PC-9 (cell line): Measurements from ENCODE around the gene CAPN14. TPM values are rescaled to one million over a fixed set of nuclear protein-coding genes. Genes with fewer than 3 reads are reported as not detected.

Source experiments
- BruUV-seq: library from RNA; stranded (reverse); fragments of 400-500 nt; replicated peaks from 2 replicates; lab custom pipeline; 2021; lab: Mats Ljungman, UMichigan
- CTCF ChIA-PET: fragments of 300-600 bp; sonication (Branson Sonifier 250); formaldehyde crosslinking; loops from one replicate; lab custom pipeline; 2022; ENCODE audit warnings: antibody characterized with exemption; lab: Charles Lee
- POLR2A ChIA-PET: fragments of 300-600 bp; sonication (Branson Sonifier 250); formaldehyde crosslinking; loops from one replicate; lab custom pipeline; 2022; ENCODE audit warnings: antibody characterized with exemption; ENCODE audit not compliant: unreplicated experiment; lab: Charles Lee
- DNase-seq, 2 experiments: peaks; one replicate each; pipeline versions ENCODE4 v3.0.0 to v3.0.0-alpha.2; 2015 to 2022; ENCODE audit warnings: mixed read lengths in 1 of 2
- H2AFZ ChIP-seq: fragments of 200-600 bp; sonication (generic); 2 replicates; pipeline ENCODE4 v1.8.1; 2017; ENCODE audit warnings: antibody characterized with exemption
- H3F3A ChIP-seq: fragments of 200-600 bp; sonication (generic); 2 replicates; pipeline ENCODE4 v1.8.1; 2017; ENCODE audit warnings: antibody characterized with exemption, mild to moderate bottlenecking, low read depth; ENCODE audit not compliant: insufficient read depth
- H3K27ac ChIP-seq: fragments of 200-600 bp; sonication (generic); 2 replicates; pipeline ENCODE4 v1.6.1; 2016; ENCODE audit warnings: mixed run types
- H3K27me3 ChIP-seq: fragments of 200-600 bp; sonication (generic); 2 replicates; pipeline ENCODE4 v1.6.1; 2016; ENCODE audit warnings: low read depth, mixed run types; ENCODE audit not compliant: insufficient read depth
- H3K36me3 ChIP-seq: fragments of 200-600 bp; sonication (generic); 2 replicates; pipeline ENCODE4 v1.6.1; 2016; ENCODE audit warnings: low read depth, mixed run types
- H3K4me1 ChIP-seq: fragments of 200-600 bp; sonication (generic); replicated peaks from 2 replicates; pipeline ENCODE4 v1.6.1; 2016; ENCODE audit warnings: mixed run types; ENCODE audit not compliant: insufficient read depth
- H3K4me2 ChIP-seq: fragments of 200-600 bp; sonication (generic); 2 replicates; pipeline ENCODE4 v1.6.1; 2017; ENCODE audit warnings: mixed run types
- H3K4me3 ChIP-seq: fragments of 200-600 bp; sonication (generic); 2 replicates; pipeline ENCODE4 v1.6.1; 2016; ENCODE audit warnings: mixed run types
- H3K79me2 ChIP-seq: fragments of 200-600 bp; sonication (generic); 2 replicates; pipeline ENCODE4 v1.6.1; 2017; ENCODE audit warnings: low read depth, mixed run types
- H3K9me2 ChIP-seq: fragments of 200-600 bp; sonication (generic); 2 replicates; pipeline ENCODE4 v1.8.1; 2017; ENCODE audit warnings: mild to moderate bottlenecking; ENCODE audit not compliant: insufficient read depth
- H3K9me3 ChIP-seq: fragments of 200-600 bp; sonication (generic); 2 replicates; pipeline ENCODE4 v1.8.1; 2016; ENCODE audit warnings: low read depth; ENCODE audit not compliant: insufficient read depth
- H4K20me1 ChIP-seq: fragments of 200-600 bp; sonication (generic); 2 replicates; pipeline ENCODE4 v1.8.1; 2017; ENCODE audit not compliant: insufficient read depth
- EZH2 ChIP-seq: fragments of 200-600 bp; sonication (generic); IDR thresholded peaks from 2 replicates; pipeline ENCODE4 v1.8.0; 2017; ENCODE audit warnings: antibody characterized with exemption, low read depth
- intact Hi-C: fragments of 100-400 bp; cut with micrococcal nuclease; formaldehyde crosslinking; loops from one replicate; pipeline ENCODE4 v1.10.0; 2022; ENCODE audit not compliant: unreplicated experiment
- total RNA-seq: library from RNA; stranded (reverse); gene quantifications from 2 replicates; pipeline ENCODE4 v1.2.3, GENCODE V29; 2021
- TF ChIP-seq, protein P1 (sequence below): fragments of 200-600 bp; sonication (generic); conservative IDR thresholded peaks from 2 replicates; pipeline ENCODE4 v1.6.1; 2017; ENCODE audit warnings: mixed run types, antibody characterized with exemption, mild to moderate bottlenecking, moderate library complexity

Gene CAPN14
- total RNA-seq, 1 experiment from 2014 or later: 0.35 TPM

DNA sequence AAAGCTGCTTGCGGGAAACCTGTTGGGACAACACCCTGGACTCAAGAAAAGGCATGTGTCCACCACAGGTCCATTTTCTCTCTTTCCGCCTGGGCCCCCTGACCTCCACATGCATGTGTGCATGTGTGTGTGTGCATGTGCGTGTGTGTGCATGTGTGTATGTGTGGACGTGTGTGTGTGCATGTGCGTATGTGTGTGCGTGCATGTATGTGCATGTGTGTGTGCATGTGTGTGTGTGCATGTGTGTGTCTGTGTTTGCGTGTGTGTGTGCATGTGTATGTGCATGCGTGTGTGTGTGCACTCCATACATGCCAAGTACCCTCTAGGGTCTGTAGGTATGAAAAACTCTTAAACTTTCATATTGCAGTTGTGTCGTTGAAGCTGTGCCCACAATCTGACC is 16.3 kb downstream of the CAPN14 start:
- no peak overlapping the region for H3K4me3 ChIP-seq
- H3K9me2 ChIP-seq: no peaks in the 10 kb centered on the region
- H3K9me3 ChIP-seq: no peaks in the 10 kb centered on the region
- H3K4me1 ChIP-seq: peaks cover 19% of the 10 kb centered on the region
- no peaks in the 10 kb centered on the region for H3K79me2 ChIP-seq
- H3K4me2 ChIP-seq: no peak overlapping the region
- TF ChIP-seq, protein P1, sequence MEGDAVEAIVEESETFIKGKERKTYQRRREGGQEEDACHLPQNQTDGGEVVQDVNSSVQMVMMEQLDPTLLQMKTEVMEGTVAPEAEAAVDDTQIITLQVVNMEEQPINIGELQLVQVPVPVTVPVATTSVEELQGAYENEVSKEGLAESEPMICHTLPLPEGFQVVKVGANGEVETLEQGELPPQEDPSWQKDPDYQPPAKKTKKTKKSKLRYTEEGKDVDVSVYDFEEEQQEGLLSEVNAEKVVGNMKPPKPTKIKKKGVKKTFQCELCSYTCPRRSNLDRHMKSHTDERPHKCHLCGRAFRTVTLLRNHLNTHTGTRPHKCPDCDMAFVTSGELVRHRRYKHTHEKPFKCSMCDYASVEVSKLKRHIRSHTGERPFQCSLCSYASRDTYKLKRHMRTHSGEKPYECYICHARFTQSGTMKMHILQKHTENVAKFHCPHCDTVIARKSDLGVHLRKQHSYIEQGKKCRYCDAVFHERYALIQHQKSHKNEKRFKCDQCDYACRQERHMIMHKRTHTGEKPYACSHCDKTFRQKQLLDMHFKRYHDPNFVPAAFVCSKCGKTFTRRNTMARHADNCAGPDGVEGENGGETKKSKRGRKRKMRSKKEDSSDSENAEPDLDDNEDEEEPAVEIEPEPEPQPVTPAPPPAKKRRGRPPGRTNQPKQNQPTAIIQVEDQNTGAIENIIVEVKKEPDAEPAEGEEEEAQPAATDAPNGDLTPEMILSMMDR: no peak
- TF ChIP-seq EZH2: no peak
- H3F3A ChIP-seq: no peaks in the 10 kb centered on the region
- no peak overlapping the region for H2AFZ ChIP-seq
- ChIA-PET CTCF (no interaction called here), POLR2A (no interaction called here)
- H3K36me3 ChIP-seq: no peaks in the 10 kb centered on the region
- no peaks in the 10 kb centered on the region for H3K27me3 ChIP-seq
- H4K20me1 ChIP-seq: no peaks in the 10 kb centered on the region
- H3K27ac ChIP-seq: no peak overlapping the region
- intact Hi-C loops: no loop called here
- BruUV-seq: no TSS peak
- no peak for DNase-seq

DNA sequence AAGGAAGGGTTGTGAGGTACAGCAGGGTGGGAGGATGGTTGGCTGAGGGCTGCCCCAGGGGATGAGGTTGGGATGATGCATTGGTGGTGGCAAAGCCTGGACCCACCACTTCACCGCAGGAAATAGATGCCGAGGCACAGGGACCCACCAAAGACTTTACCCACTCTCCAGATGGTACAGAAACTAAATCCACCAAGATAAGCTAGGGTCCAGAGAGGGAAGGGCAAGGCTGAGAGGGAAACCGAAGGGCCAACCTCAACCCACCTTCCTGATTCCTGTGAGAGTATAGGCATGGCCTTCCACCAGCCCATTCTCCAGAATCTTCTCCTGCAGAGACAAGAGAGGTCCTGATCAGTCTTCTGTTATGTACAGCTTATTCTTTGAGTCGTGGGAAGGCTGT is 18.1 kb downstream of the CAPN14 start:
- Histone ChIP-seq H3K79me2 (no peaks in the 10 kb centered on the region), H3K9me2 (no peaks in the 10 kb centered on the region), H3K27me3 (no peaks in the 10 kb centered on the region), H2AFZ (no peak overlapping the region), H3K36me3 (no peaks in the 10 kb centered on the region), H3K27ac (no peak overlapping the region), H3K4me2 (no peak overlapping the region), H3K4me3 (no peak overlapping the region), H3K9me3 (no peaks in the 10 kb centered on the region), H4K20me1 (no peaks in the 10 kb centered on the region), H3F3A (no peaks in the 10 kb centered on the region), H3K4me1 (peaks cover 22% of the 10 kb centered on the region)
- intact Hi-C loops: no loop called here
- no TSS peak for BruUV-seq
- TF ChIP-seq, protein P1: no peak
- no peak for TF ChIP-seq EZH2
- ChIA-PET CTCF (no interaction called here), POLR2A (no interaction called here)
- no peak for DNase-seq

DNA sequence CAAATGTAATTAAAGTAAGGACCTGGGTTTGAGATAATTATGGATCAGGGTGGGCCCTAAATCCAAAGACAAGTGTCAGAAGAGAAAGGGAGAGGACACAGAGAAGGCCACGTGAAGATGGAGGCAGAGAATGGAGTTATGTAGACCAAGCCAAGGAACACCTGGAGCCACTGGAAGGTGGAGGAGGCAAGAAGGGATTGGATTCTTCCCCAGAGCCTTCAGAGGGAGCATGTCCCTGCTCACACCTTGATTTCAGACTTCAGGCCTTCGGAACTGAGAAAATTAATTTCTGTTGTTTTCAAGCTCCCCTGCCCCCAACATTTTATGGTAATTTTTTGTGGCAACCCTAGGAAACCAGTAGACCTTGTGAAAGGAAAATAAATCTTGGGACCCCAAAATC is 19.6 kb downstream of the CAPN14 start:
- H4K20me1 ChIP-seq: no peaks in the 10 kb centered on the region
- no peaks in the 10 kb centered on the region for H3K9me2 ChIP-seq
- H3K4me3 ChIP-seq: no peak overlapping the region
- peaks cover 22% of the 10 kb centered on the region for H3K4me1 ChIP-seq
- no peak for DNase-seq
- peak overlapping the region; percentile 37; the same call in 1 of the 2 replicates for H3K4me2 ChIP-seq
- TF ChIP-seq, protein P1: no peak
- TF ChIP-seq EZH2: no peak
- ChIA-PET POLR2A (no interaction called here), CTCF (no interaction called here)
- peak overlapping the region; percentile 53; the same call in 1 of the 2 replicates for H3K27ac ChIP-seq
- no peaks in the 10 kb centered on the region for H3K36me3 ChIP-seq
- no peaks in the 10 kb centered on the region for H3K27me3 ChIP-seq
- H3K9me3 ChIP-seq: no peaks in the 10 kb centered on the region
- H2AFZ ChIP-seq: no peak overlapping the region
- H3F3A ChIP-seq: no peaks in the 10 kb centered on the region
- no peaks in the 10 kb centered on the region for H3K79me2 ChIP-seq
- intact Hi-C loops: no loop called here
- BruUV-seq: no TSS peak
